Retinal pigment epithelial cell (primary cell): Measurements from ENCODE around the gene PLEKHA8.

Experiments used
- DNase-seq: peaks from one replicate; pipeline ENCODE4 v3.0.0-alpha.2; 2010; ENCODE audit warnings: low read depth
- H3K4me3 ChIP-seq: 2 replicates; pipeline ENCODE4 v1.5.1; 2011; ENCODE audit warnings: mild to moderate bottlenecking, low read length, control low read depth, moderate library complexity
- CTCF ChIP-seq: conservative IDR thresholded peaks from 2 replicates; pipeline ENCODE4 v1.5.1; 2011; ENCODE audit warnings: low read depth, low read length, control low read depth, inconsistent platforms

The PLEKHA8 gene

GRCh38 chr7:30028749-30029635, 780 bp downstream of the PLEKHA8 start:
- H3K4me3 ChIP-seq = peak overlapping the region; percentile 77
- no peak for DNase-seq
- TF ChIP-seq CTCF = no peak

GRCh38 chr7:30029696-30030095, 1.5 kb downstream of the PLEKHA8 start:
- peak overlapping the region; percentile 77 for H3K4me3 ChIP-seq
- DNase-seq = no peak
- TF ChIP-seq CTCF = peak; percentile 7

GRCh38 chr7:30032310-30033125, 4.3 kb downstream of the PLEKHA8 start:
- no peak for TF ChIP-seq CTCF
- DNase-seq = no peak

DNA sequence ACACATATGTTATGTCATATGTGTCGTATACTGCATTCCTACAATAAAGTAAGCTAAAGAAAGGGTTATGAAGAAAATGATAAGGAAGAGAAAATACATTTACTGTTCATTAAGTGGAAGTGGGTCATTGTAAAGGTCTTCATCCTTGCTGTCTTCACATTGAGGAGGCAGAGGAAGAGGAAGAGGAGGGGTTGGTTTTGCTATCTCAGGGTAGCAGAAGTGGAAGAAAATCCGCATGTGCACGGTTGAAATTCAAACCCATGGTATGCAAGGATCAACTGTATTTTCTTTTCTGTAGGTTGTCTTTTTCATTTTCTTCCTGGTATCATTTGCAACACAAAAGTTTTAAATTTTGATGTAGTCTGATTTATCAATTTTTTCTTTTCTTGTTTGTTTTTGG, 6.3 kb downstream of the PLEKHA8 start:
- no peak for DNase-seq
- no peak for TF ChIP-seq CTCF
- H3K4me3 ChIP-seq = no peak overlapping the region

More at GRCh38 chr7:30032310-30033125, 4.3 kb downstream of the PLEKHA8 start:
- H3K4me3 ChIP-seq = no peak overlapping the region

GRCh38 chr7:30036220-30036619, 8.0 kb downstream of the PLEKHA8 start:
- DNase-seq = no peak
- TF ChIP-seq CTCF = no peak
- H3K4me3 ChIP-seq = no peak overlapping the region

GRCh38 chr7:30038196-30038980, 10.2 kb downstream of the PLEKHA8 start:
- H3K4me3 ChIP-seq = no peak overlapping the region
- DNase-seq = no peak
- TF ChIP-seq CTCF = no peak
